ENCODE results near the gene TRERF1. TPM values are rescaled to one million over a fixed set of nuclear protein-coding genes. Genes with fewer than 3 reads are reported as not detected.
"Not testable (repeated sequence)": the region's sequence is repeated elsewhere in the genome, so short reads cannot be mapped to it uniquely, and the experiment has no call there.

TRERF1 gene
- total RNA-seq, 2 donors from 2014 or later = 9.5 to 34.8 TPM

DNA sequence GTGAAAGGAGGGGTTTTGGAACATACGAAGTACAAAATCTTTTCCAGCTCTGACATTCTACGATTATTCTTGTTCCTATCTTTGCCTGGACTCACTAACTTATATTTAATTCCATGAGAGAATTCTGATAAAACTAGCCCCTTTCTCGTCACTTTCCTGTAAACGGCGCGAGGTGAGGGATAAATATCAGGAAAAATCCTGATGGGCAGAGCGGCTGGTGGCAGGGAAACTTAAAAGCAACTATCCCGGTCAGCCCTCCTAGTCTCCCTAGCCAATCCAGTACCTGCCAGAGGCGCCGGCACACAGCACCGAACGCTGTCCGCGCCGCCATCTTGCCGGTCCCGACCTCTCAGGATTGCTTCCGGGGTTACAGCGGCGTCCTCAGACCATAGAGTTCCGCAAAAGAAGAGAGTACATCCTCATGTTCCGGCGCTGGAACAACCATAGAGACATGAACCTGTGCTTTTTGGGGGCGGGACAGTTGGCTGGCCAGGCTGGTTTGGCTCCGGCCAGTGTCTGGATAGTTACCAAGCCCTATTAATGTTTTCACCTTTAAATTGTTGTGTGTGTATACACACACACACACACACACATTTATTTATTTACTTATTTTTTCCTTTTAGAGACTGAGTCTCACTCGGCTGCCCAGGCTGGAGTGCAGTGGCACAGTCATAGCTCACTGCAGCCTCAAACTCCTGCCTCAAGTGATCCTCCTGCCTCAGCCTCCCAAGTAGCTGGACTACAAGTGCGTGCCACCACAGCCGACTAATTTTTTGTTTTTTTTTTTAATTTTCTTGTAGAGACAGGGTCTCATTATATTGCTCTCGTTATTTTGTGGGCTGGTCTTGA lies 234.0 kb downstream of the TRERF1 start, which contains the start of gene MRPS10:
Gene MRPS10 (minus strand): TSS at position 343 of the 849 bp plus-strand sequence. CDS start 12 bp downstream, at position 331.
- Histone ChIP-seq H3K4me1 (replicated peaks) (no peaks in the 10 kb centered on the region), H3K27me3 (replicated peaks; ENCODE audit: insufficient read depth) (no peaks in the 10 kb centered on the region), H3K27ac (peak within 1 kb of the TSS; percentile 51 to 72), H3K4me3 (peak within 1 kb of the TSS; percentile 53 to 66), H3K36me3 (no peaks in the 10 kb centered on the region), H3K9me3 (no peaks in the 10 kb centered on the region)
- DNase-seq (ENCODE audit: low spot score) = peak; percentile 90
- intact Hi-C loops (cut with DNase I) = loop anchor here (2.0 kb wide), 1 partner anchor 329 kb away; no protein-coding TSS in a partner anchor
- WGBS = 10% methylated on average over 29 of the region's 29 CpGs
- TF ChIP-seq POLR2A (IDR thresholded peaks at IDR 0.05) (peak; percentile 45), POLR2AphosphoS5 (IDR thresholded peaks at IDR 0.05) (peak; percentile 99)
- TF ChIP-seq, protein P1, sequence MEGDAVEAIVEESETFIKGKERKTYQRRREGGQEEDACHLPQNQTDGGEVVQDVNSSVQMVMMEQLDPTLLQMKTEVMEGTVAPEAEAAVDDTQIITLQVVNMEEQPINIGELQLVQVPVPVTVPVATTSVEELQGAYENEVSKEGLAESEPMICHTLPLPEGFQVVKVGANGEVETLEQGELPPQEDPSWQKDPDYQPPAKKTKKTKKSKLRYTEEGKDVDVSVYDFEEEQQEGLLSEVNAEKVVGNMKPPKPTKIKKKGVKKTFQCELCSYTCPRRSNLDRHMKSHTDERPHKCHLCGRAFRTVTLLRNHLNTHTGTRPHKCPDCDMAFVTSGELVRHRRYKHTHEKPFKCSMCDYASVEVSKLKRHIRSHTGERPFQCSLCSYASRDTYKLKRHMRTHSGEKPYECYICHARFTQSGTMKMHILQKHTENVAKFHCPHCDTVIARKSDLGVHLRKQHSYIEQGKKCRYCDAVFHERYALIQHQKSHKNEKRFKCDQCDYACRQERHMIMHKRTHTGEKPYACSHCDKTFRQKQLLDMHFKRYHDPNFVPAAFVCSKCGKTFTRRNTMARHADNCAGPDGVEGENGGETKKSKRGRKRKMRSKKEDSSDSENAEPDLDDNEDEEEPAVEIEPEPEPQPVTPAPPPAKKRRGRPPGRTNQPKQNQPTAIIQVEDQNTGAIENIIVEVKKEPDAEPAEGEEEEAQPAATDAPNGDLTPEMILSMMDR (IDR thresholded peaks at IDR 0.05) = peak in 1 of 4 experiments; percentile 3

GRCh38 chr6:42217157-42217518 lies 234.6 kb downstream of the TRERF1 start:
- DNase-seq (ENCODE audit: low spot score) = no peak
- H3K27ac ChIP-seq = peak overlapping the region; percentile 51 to 72
- H3K27me3 ChIP-seq (replicated peaks; ENCODE audit: insufficient read depth) = no peaks in the 10 kb centered on the region
- 2% methylated on average over 5 of the region's 5 CpGs for WGBS
- H3K36me3 ChIP-seq = no peaks in the 10 kb centered on the region
- peak overlapping the region; percentile 53 to 66 for H3K4me3 ChIP-seq
- no peaks in the 10 kb centered on the region for H3K9me3 ChIP-seq
- H3K4me1 ChIP-seq (replicated peaks) = no peaks in the 10 kb centered on the region
- TF ChIP-seq POLR2A (IDR thresholded peaks at IDR 0.05) = no peak
- TF ChIP-seq, protein P1 (IDR thresholded peaks at IDR 0.05) = no peak
- TF ChIP-seq POLR2AphosphoS5 (IDR thresholded peaks at IDR 0.05) = no peak
- intact Hi-C loops (cut with DNase I) = loop anchor here (2.0 kb wide), 1 partner anchor 330 kb away; no protein-coding TSS in a partner anchor

- intact Hi-C loops (cut with DNase I) = loop anchor here (2.0 kb wide), 1 partner anchor 330 kb away; no protein-coding TSS in a partner anchor
- 83% methylated on average over 18 of the region's 18 CpGs for WGBS
- H3K4me1 ChIP-seq (replicated peaks); H3K36me3 ChIP-seq; H3K27ac ChIP-seq; H3K9me3 ChIP-seq; H3K27me3 ChIP-seq (replicated peaks; ENCODE audit: insufficient read depth); DNase-seq (ENCODE audit: low spot score): not testable (repeated sequence)
- peak overlapping the region in 1 of 2 donors; percentile 66 for H3K4me3 ChIP-seq
These were observed 235.2 kb downstream of the TRERF1 start for GRCh38 chr6:42216495-42216894.

- DNase-seq (ENCODE audit: low spot score) = no peak
- intact Hi-C loops (cut with DNase I) = no loop called here
- TF ChIP-seq POLR2A (IDR thresholded peaks at IDR 0.05) (no peak), POLR2AphosphoS5 (IDR thresholded peaks at IDR 0.05) (no peak)
- TF ChIP-seq, protein P1 (IDR thresholded peaks at IDR 0.05) = no peak
- Histone ChIP-seq H3K9me3 (no peaks in the 10 kb centered on the region), H3K27me3 (replicated peaks; ENCODE audit: insufficient read depth) (no peaks in the 10 kb centered on the region), H3K4me3 (no peak overlapping the region), H3K36me3 (peaks cover 3% of the 10 kb centered on the region in 2 donors), H3K4me1 (replicated peaks) (no peaks in the 10 kb centered on the region), H3K27ac (no peak overlapping the region)
- 72% methylated on average over 3 of the region's 3 CpGs for WGBS
These were observed 239.3 kb downstream of the TRERF1 start for GRCh38 chr6:42212442-42212841.

DNA sequence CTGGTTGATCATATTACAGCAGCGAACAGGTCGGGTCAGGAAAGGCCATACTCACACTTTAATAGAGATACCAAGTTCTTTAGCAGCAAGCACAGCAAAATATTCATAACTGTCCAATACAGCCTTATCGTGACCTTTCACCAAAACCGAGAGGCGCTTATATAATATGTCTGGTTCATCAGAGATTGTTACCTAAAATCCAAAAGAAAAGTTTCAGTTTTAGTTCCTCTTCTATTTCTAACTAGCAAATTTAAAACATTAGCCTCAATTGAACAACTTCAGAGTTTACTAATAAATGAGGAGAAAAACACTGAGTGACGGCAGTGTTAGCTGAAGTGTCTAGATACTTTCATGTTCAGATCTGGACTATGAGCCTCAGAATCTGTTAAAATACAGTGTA lies 240.0 kb downstream of the TRERF1 start:
- Histone ChIP-seq H3K9me3 (no peaks in the 10 kb centered on the region), H3K27ac (peak overlapping the region in 1 of 2 donors; percentile 51), H3K4me3 (no peak overlapping the region), H3K4me1 (replicated peaks) (no peaks in the 10 kb centered on the region), H3K27me3 (replicated peaks; ENCODE audit: insufficient read depth) (no peaks in the 10 kb centered on the region), H3K36me3 (peaks cover 3% of the 10 kb centered on the region in 2 donors)
- intact Hi-C loops (cut with DNase I) = no loop called here
- WGBS = 87% methylated on average over 6 of the region's 6 CpGs
- TF ChIP-seq POLR2AphosphoS5 (IDR thresholded peaks at IDR 0.05) (no peak), POLR2A (IDR thresholded peaks at IDR 0.05) (no peak)
- TF ChIP-seq, protein P1 (IDR thresholded peaks at IDR 0.05) = no peak
- DNase-seq (ENCODE audit: low spot score) = no peak

Data from prostate gland (tissue), 2 donors.